SIG-M5 (cell line): Measurements from ENCODE around the gene UBFD1.
"Not testable (repeated sequence)": the region's sequence is repeated elsewhere in the genome, so short reads cannot be mapped to it uniquely, and the experiment has no call there.

ENCODE experiments used
- DNase-seq: peaks from one replicate; lab custom pipeline; 2025; lab: John Stamatoyannopoulos, UW

The UBFD1 gene

GRCh38 chr16:23567602-23568001 lies 10.1 kb downstream of the UBFD1 start:
- DNase-seq, result no peak

- peak; percentile 53 for DNase-seq
Observed at GRCh38 chr16:23570992-23571632, 13.6 kb downstream of the UBFD1 start.

- no peak for DNase-seq
Observed at GRCh38 chr16:23571895-23572294, 14.4 kb downstream of the UBFD1 start.

DNA sequence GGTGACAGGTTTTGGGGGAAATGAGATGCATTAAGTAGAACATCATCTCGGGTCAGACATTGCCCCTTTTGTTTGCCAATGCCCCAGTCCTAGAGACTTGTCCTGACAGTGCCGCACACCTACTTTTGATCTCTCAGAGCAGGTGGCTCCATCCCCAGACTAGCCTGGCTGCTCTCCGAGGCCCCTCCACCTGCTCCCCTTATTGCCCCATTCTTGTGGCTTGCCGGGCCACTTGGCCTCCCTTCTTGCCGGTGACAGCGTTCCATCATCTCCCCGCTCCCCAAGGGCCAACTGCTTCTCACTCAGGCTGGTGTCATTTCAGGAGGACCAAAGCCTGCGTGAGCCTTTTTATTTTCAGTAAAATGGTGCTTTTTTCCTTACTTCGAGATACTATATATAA lies 14.9 kb downstream of the UBFD1 start:
- DNase-seq, result no peak

- DNase-seq, result no peak
Observed at GRCh38 chr16:23573817-23574216, 16.3 kb downstream of the UBFD1 start.

- DNase-seq, result no peak
Observed at GRCh38 chr16:23575834-23576233, 18.3 kb downstream of the UBFD1 start.

DNA sequence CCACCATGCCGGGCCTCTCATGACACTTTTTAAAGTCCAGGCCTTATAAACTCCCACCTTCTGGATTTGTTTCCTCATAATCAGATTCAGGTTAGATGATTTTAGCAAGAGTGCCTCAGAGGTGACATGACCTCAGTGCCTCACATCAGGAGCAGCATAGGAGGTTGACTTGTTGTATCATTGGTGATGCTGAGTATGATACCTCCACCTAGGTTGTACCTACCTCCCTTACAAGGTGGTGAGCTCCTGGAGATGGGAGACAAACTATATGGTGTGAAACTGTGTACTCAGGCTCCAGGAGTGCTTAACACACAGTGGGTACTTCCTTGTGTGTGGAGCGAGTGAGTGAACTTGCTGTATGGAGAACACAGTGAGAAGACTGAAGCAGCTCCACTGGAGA lies 20.0 kb downstream of the UBFD1 start:
- DNase-seq, result no peak

GRCh38 chr16:23578101-23578830 lies 20.7 kb downstream of the UBFD1 start:
- no peak for DNase-seq

- no peak for DNase-seq
Observed at GRCh38 chr16:23579371-23579770, 21.8 kb downstream of the UBFD1 start.

- no peak for DNase-seq
Observed at GRCh38 chr16:23580391-23580790, 22.9 kb downstream of the UBFD1 start.

DNA sequence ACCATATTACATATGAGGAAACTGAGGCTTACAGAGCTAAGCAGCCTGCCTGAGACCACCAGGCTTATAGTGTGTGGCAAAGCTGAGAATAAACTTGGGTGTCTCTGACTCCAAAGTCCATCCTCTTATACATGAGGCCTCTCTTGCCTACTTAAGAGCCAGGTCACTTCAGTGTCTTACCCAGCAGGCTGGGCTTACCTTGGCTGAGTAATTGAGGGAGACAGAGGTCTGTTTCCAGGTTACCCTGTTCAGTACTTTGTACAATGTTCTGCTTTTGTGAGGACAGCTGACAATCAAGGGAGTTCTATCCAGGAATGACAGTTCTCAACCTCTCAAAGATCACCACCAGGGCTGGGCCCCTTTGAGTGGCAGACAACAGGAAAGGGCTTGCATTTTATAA lies 24.2 kb downstream of the UBFD1 start:
- DNase-seq, result no peak

DNA sequence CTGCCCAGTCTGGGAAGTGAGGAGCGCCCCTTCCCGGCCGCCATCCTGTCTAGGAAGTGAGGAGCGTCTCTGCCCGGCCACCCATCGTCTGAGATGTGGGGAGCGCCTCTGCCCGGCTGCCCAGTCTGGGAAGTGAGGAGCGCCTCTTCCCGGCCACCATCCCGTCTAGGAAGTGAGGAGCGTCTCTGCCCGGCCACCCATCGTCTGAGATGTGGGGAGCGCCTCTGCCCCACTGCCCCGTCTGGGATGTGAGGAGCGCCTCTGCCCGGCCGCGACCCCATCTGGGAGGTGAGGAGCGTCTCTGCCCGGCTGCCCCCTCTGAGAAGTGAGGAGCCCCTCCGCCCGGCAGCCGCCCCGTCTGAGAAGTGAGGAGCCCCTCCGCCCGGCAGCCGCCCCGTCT lies 25.7 kb downstream of the UBFD1 start:
- not testable (repeated sequence) for DNase-seq

DNA sequence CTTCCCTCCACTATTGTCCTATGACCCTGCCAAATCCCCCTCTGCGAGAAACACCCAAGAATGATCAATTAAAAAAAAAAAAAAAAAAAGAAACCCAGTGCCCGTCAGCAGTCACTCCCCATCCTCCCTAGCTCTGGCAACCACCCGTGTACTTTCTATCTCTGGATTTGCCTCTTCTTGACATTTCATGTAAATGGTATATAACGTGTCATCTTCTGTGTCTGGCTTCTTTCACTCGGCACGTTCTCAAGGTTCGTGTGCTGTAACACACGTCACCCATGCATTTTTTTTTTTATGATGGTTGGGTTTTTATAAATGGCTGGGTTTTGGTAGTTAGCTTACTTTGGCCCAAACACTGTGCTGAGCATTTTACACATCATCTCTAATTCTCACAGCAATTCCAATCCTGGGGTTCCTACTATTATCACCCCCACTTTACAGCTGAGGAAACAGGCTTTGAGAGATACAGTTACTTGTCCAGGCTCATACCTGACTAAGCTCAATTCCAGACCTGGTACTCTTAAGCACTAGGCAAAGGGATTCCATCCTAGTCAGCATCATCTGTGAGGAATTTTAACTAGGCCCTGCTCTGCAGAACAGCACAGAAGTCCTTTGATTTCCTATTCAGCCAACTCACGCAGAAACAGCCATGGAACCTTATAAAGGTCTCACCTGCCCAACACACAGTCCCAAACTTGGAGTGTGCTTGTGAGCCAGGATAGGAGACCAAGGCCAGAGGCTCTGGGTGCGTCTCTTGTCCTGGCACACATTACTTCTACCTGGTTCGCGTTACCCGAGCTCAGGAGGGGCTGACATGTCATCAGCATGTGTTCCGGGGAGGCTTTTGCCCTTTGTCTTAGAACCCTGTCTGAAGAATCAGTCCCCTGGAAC lies 26.9 kb downstream of the UBFD1 start:
- no peak for DNase-seq

GRCh38 chr16:23587726-23588125 lies 30.2 kb downstream of the UBFD1 start:
- no peak for DNase-seq

- no peak for DNase-seq
Observed at GRCh38 chr16:23590181-23590580, 32.7 kb downstream of the UBFD1 start.

GRCh38 chr16:23594186-23594585 lies 36.7 kb downstream of the UBFD1 start:
- no peak for DNase-seq

DNA sequence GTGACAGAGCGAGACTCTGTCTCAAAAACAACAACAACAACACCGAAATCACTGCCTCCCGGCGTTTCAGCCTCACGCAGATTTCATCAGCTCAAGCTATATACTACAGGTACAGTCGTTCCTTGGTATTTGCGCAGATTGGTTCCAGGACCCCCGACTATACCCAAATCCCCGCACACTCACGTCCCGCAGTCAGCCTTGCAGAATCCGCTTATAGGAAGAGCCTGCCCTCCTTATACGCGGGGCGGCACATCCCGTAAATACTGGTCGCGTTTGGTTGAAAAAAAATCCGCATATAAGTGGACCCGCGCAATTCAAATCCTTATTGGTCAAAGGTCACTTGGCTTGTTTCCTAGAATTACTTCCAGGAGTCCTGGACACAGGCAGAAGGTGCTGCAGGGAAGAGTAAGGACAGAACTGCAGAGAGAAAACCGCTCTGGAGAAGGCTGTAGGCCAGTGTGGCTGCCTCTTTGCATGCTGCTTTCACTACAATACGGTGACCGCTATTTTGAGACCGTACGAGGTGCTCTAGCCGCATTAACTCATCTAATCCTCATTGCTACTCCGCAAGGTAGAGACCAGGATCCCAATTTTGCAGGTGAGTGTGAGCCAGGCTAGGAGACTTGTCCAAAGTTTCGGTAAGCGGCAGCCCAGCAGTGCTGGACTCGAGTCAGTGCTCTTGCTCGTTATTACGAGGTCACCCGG lies 37.9 kb downstream of the UBFD1 start:
- DNase-seq, result no peak

GRCh38 chr16:23595951-23596720 lies 38.6 kb downstream of the UBFD1 start, which contains the start of gene NDUFAB1:
Gene NDUFAB1 (minus strand): TSS chr16:23596316. CDS start chr16:23596290, 26 bp downstream.
- no peak for DNase-seq

DNA sequence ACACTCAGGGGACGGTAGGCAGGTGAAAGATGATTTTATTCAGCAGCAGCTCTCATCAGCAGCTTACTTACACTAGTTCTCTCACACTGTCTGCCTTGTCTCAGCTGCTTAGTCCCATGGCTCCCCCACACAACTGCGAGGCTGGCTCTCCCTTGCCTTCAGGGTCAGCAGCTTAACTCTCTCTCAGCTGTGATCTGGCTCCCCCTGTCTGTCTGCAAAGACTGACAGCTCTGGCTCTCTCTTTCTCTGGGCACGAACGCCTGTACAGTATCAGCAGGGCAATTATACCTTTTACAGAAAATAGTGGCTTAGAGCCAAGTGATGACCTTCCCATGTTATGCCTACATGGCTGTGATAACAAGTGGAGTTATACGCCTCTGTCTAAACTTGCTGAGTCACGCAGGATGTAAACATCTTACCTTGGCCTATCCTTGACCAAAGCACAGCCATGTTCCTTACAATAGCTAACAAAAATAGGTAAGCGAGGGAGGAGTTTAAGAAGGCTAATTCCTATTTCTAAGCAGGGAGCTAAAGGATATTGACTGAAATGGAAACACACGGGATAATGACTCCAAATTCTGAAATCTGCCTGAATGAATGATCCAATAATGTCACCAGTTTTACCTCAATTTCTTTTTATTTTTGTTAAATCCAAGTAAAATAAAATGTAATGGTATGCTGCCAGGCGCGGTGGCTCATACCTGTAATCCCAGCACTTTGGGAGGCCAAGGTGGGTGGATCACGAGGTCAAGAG lies 39.7 kb downstream of the UBFD1 start:
- DNase-seq, result no peak

DNA sequence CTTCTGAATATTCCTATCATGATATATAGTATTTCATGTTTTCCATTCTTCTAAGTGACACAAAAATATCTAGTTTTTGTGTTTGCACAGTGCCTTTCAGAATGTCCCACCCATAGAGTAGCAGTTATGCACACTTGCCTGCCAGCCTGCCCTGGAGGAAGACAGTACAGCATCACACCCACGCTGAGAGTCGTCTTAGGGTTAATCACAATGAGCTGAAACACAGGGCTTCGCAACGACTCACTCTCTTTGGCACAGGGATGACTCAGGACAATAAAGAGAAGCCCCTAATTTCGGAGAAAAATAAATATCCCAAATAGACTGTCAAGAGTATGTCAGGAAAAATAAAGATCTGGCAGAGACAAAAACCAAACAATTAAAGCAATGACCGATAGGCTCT lies 50.2 kb downstream of the UBFD1 start:
- DNase-seq, result no peak

GRCh38 chr16:23608194-23608593 lies 50.7 kb downstream of the UBFD1 start:
- no peak for DNase-seq
